Lower lobe of right lung (tissue), 2 donors: ENCODE measurements around the gene DLGAP4. TPM values are rescaled to one million over a fixed set of nuclear protein-coding genes. Genes with fewer than 3 reads are reported as not detected.

Experiments used
- ATAC-seq, 2 donors: fragments of 200-7000 bp; cut with Tn5 transposase; one replicate each; pipeline ENCODE4 v1.9.1; 2020 to 2022; ENCODE audit warnings: mild to moderate bottlenecking in 2 of 2, moderate library complexity in 2 of 2
- DNase-seq: peaks from one replicate; pipeline ENCODE4 v3.0.0-alpha.2; 2020
- H3K27ac ChIP-seq: fragments of 200-600 bp; one replicate; pipeline ENCODE4 v1.8.0; 2022
- H3K27me3 ChIP-seq: fragments of 200-600 bp; one replicate; pipeline ENCODE4 v1.8.0; 2022; ENCODE audit warnings: low read depth
- H3K36me3 ChIP-seq: fragments of 200-600 bp; one replicate; pipeline ENCODE4 v1.8.0; 2022; ENCODE audit warnings: mild to moderate bottlenecking
- H3K4me1 ChIP-seq: fragments of 200-600 bp; one replicate; pipeline ENCODE4 v1.8.0; 2022
- H3K4me3 ChIP-seq: fragments of 200-600 bp; one replicate; pipeline ENCODE4 v1.8.0; 2022; ENCODE audit warnings: mild to moderate bottlenecking
- H3K9me3 ChIP-seq: fragments of 200-600 bp; one replicate; pipeline ENCODE4 v1.8.0; 2022
- CTCF ChIP-seq: fragments of 200-600 bp; IDR thresholded peaks from one replicate; pipeline ENCODE4 v1.8.0; 2022; ENCODE audit warnings: antibody characterized with exemption, mild to moderate bottlenecking
- intact Hi-C: fragments of 100-400 bp; cut with DNase I; formaldehyde crosslinking; loops from one replicate; pipeline ENCODE4 v1.11.0; 2022
- total RNA-seq: library from RNA; stranded (reverse); fragmentation: NEBNext Ultra II Directional; extraction: Animal tissue kit (Norgen Biotek cat#: 25700); gene quantifications from one replicate; pipeline ENCODE4 v1.2.1, GENCODE V29; 2021
- donor health status: DM: no; HTN: yes; CAD: no; lungs with severe emphysema.

DLGAP4 gene
- total RNA-seq, 1 donor from 2014 or later = 59.3 TPM

- Histone ChIP-seq H3K27ac (no peak overlapping the region), H3K36me3 (no peaks in the 10 kb centered on the region), H3K9me3 (peaks cover 10% of the 10 kb centered on the region), H3K27me3 (no peaks in the 10 kb centered on the region), H3K4me3 (no peak overlapping the region), H3K4me1 (no peaks in the 10 kb centered on the region)
- ATAC-seq (no peak), DNase-seq (no peak)
- intact Hi-C loops = no loop called here
- TF ChIP-seq CTCF = no peak
These were observed 16.0 kb downstream of the DLGAP4 start for GRCh38 chr20:36322131-36322530.

- Histone ChIP-seq H3K27ac (no peak overlapping the region), H3K4me3 (no peak overlapping the region), H3K27me3 (peaks cover 29% of the 10 kb centered on the region), H3K9me3 (peaks cover 10% of the 10 kb centered on the region), H3K36me3 (no peaks in the 10 kb centered on the region), H3K4me1 (no peaks in the 10 kb centered on the region)
- ATAC-seq (no peak), DNase-seq (no peak)
- TF ChIP-seq CTCF = no peak
- intact Hi-C loops = no loop called here
These were observed 24.0 kb downstream of the DLGAP4 start for GRCh38 chr20:36330091-36330490.

GRCh38 chr20:36331209-36331608, 25.1 kb downstream of the DLGAP4 start:
- no peak overlapping the region for H3K4me3 ChIP-seq
- no peaks in the 10 kb centered on the region for H3K36me3 ChIP-seq
- intact Hi-C loops = no loop called here
- no peak for DNase-seq
- no peak for ATAC-seq
- H3K9me3 ChIP-seq = peaks cover 6% of the 10 kb centered on the region
- H3K27me3 ChIP-seq = peaks cover 33% of the 10 kb centered on the region
- H3K27ac ChIP-seq = no peak overlapping the region
- no peak for TF ChIP-seq CTCF
- no peaks in the 10 kb centered on the region for H3K4me1 ChIP-seq

- H3K4me3 ChIP-seq = no peak overlapping the region
- H3K9me3 ChIP-seq = no peaks in the 10 kb centered on the region
- DNase-seq = no peak
- H3K36me3 ChIP-seq = no peaks in the 10 kb centered on the region
- H3K27ac ChIP-seq = no peak overlapping the region
- H3K4me1 ChIP-seq = no peaks in the 10 kb centered on the region
- intact Hi-C loops = no loop called here
- ATAC-seq = no peak
- no peak for TF ChIP-seq CTCF
- peaks cover 40% of the 10 kb centered on the region for H3K27me3 ChIP-seq
These were observed 27.7 kb downstream of the DLGAP4 start for GRCh38 chr20:36333841-36334240.

GRCh38 chr20:36334281-36335205, 28.4 kb downstream of the DLGAP4 start:
- ATAC-seq = no peak
- no peaks in the 10 kb centered on the region for H3K36me3 ChIP-seq
- intact Hi-C loops = no loop called here
- H3K4me3 ChIP-seq = no peak overlapping the region
- TF ChIP-seq CTCF = no peak
- no peaks in the 10 kb centered on the region for H3K9me3 ChIP-seq
- no peak overlapping the region for H3K27ac ChIP-seq
- H3K27me3 ChIP-seq = peaks cover 41% of the 10 kb centered on the region
- no peaks in the 10 kb centered on the region for H3K4me1 ChIP-seq
- no peak for DNase-seq
